Thyroid gland (tissue), 4 donors: ENCODE measurements around the gene CWC15. TPM values are rescaled to one million over a fixed set of nuclear protein-coding genes. Genes with fewer than 3 reads are reported as not detected.
"Not testable (repeated sequence)": the region's sequence is repeated elsewhere in the genome, so short reads cannot be mapped to it uniquely, and the experiment has no call there.

Experiments
- DNase-seq, 2 donors: peaks; one replicate each; pipeline ENCODE4 v3.0.0-alpha.2; 2019
- H3K27ac ChIP-seq, 3 donors: fragments of 200-600 bp; sonication (generic); 1 replicate in 2 of 3; 2 replicates in 1 of 3; pipeline ENCODE4 v1.5.1; 2016 to 2019; ENCODE audit warnings: mild to moderate bottlenecking in 1 of 3, moderate library complexity in 1 of 3
- H3K27me3 ChIP-seq: fragments of 200-600 bp; sonication (generic); one replicate; pipeline ENCODE4 v1.5.1; 2019
- H3K36me3 ChIP-seq, 2 donors: fragments of 200-600 bp; sonication (generic); one replicate each; pipeline ENCODE4 v1.5.1; 2016 to 2019
- H3K4me1 ChIP-seq, 2 donors: fragments of 200-600 bp; sonication (generic); one replicate each; pipeline ENCODE4 v1.5.1; 2017 to 2019
- H3K4me3 ChIP-seq, 3 donors: fragments of 200-600 bp; sonication (generic); replicated peaks in 1 of 3; 1 replicate in 2 of 3; 2 replicates in 1 of 3; pipeline ENCODE4 v1.5.1; 2016; ENCODE audit warnings: mild to moderate bottlenecking in 1 of 3
- H3K9me3 ChIP-seq: fragments of 200-600 bp; sonication (generic); one replicate; pipeline ENCODE4 v1.5.1; 2017
- POLR2A ChIP-seq, 2 donors: fragments of 450-650 bp; IDR thresholded peaks; one replicate each; pipeline ENCODE4 v1.6.1; 2017; ENCODE audit warnings: antibody characterized with exemption in 2 of 2, mild to moderate bottlenecking in 2 of 2, moderate library complexity in 1 of 2
- WGBS, 2 donors: methylation state at CpG; one replicate each; pipeline ENCODE4 v1.1.5; 2017; 5-methylcytosine and 5-hydroxymethylcytosine counted together
- intact Hi-C: fragments of 100-400 bp; cut with DNase I; formaldehyde crosslinking; loops from one replicate; pipeline ENCODE4 v1.15.1; 2023
- total RNA-seq, 4 donors: library from RNA; depleted of rRNA; stranded (reverse); fragments of >200 nt; gene quantifications; one replicate each; pipeline ENCODE4 v1.2.3, GENCODE V29; 2016
- TF ChIP-seq, protein P1 (sequence below), 6 experiments: fragments of 200-600 bp in 3 of 6; fragments of 450-650 bp in 3 of 6; sonication (generic) in 3 of 6; IDR thresholded peaks; one replicate each; pipeline ENCODE4 v1.5.1; 2016 to 2019; ENCODE audit warnings: antibody characterized with exemption in 6 of 6, mild to moderate bottlenecking in 2 of 6, inconsistent platforms in 1 of 6, moderate library complexity in 1 of 6

Gene CWC15
- 10 to 100 TPM; 25.7 to 61.6 (median 43.6) TPM for total RNA-seq

DNA sequence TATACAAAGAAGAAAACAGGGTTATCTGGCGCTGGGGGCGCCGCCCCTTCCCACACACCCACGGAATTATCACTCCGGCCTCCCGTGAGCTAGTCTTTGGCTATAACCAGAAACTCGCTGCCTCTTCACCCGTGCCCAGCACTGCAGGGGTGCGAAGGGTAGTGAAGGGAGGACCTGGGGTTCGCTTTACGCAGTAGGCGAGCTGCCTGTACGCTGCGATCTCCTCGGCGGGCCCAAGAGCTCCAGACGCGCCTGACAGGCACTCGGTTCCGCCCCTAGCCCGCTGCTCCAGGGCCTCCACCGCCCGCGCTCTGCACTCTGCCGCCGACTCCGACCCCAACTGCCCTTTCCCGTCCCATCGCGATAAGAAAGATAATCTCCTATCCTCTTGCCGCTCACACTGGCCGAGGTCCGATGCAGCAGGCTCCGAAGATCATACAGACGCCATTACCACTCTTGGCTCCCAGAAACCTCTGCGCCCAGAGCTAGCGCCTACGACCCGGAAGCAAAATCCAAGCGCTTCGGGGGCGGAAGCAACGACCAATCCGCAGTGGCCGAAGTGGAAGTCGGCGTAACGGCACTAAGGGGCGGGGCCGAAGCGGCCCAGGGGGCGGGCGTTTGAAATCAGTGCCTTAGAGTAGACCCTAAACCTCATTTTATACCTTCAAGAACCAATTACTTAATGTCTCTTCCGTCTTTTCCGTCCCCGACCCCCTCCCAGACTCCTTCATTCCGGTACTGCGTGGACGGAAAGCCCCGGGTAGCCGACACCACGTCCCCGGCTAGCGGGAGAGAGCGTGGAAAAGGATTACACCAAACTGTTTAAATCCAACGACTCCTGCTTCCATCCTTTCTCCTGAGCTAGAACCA lies at the start of gene CWC15, which contains the start of gene KDM4D:
CWC15 (minus strand) TSS at position 458 of the 870 bp plus-strand sequence. CDS start 1,371 bp downstream, outside the sequence.
KDM4D (plus strand) TSS at position 611 of the 870 bp plus-strand sequence. CDS start 23,664 bp downstream, outside the sequence.
- H3K36me3 ChIP-seq, result peaks cover 29 to 30% of the 10 kb centered on the region in 2 donors
- TF ChIP-seq, protein P1, sequence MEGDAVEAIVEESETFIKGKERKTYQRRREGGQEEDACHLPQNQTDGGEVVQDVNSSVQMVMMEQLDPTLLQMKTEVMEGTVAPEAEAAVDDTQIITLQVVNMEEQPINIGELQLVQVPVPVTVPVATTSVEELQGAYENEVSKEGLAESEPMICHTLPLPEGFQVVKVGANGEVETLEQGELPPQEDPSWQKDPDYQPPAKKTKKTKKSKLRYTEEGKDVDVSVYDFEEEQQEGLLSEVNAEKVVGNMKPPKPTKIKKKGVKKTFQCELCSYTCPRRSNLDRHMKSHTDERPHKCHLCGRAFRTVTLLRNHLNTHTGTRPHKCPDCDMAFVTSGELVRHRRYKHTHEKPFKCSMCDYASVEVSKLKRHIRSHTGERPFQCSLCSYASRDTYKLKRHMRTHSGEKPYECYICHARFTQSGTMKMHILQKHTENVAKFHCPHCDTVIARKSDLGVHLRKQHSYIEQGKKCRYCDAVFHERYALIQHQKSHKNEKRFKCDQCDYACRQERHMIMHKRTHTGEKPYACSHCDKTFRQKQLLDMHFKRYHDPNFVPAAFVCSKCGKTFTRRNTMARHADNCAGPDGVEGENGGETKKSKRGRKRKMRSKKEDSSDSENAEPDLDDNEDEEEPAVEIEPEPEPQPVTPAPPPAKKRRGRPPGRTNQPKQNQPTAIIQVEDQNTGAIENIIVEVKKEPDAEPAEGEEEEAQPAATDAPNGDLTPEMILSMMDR (IDR thresholded peaks at IDR 0.05), result no peak
- peak in 1 of 2 donors; percentile 76 for TF ChIP-seq POLR2A (IDR thresholded peaks at IDR 0.05)
- H3K9me3 ChIP-seq, result no peaks in the 10 kb centered on the region
- DNase-seq, result peak; percentile 94 to 96
- H3K4me3 ChIP-seq, result peak within 1 kb of the TSS; percentile 24 to 100 (median 73)
- H3K27me3 ChIP-seq, result no peaks in the 10 kb centered on the region
- H3K27ac ChIP-seq, result peak within 1 kb of the TSS; percentile 73 to 84 (median 76)
- 1% methylated on average over 32 to 65 of the region's 66 CpGs for WGBS, 2 donors
- peaks cover 7 to 9% of the 10 kb centered on the region in 2 donors for H3K4me1 ChIP-seq
- intact Hi-C loops, result loop anchor here (10.0 kb wide), 1 partner anchor 171 kb away; no protein-coding TSS in a partner anchor

GRCh38 chr11:95021468-95021867 lies 48.1 kb upstream of the CWC15 start:
- H3K4me1 ChIP-seq, DNase-seq, H3K36me3 ChIP-seq, H3K9me3 ChIP-seq, H3K4me3 ChIP-seq, H3K27me3 ChIP-seq, intact Hi-C loops, H3K27ac ChIP-seq: not testable (repeated sequence)
- 87 to 89% methylated on average over 5 of the region's 5 CpGs for WGBS, 2 donors

- intact Hi-C loops, result no loop called here
- no peak for DNase-seq
- no peaks in the 10 kb centered on the region for H3K27me3 ChIP-seq
- TF ChIP-seq POLR2A (IDR thresholded peaks at IDR 0.05), result no peak
- TF ChIP-seq, protein P1 (IDR thresholded peaks at IDR 0.05), result no peak
- H3K36me3 ChIP-seq, result no peaks in the 10 kb centered on the region
- H3K27ac ChIP-seq, result no peak overlapping the region
- 76 to 82% methylated on average over 2 of the region's 2 CpGs for WGBS, 2 donors
- no peaks in the 10 kb centered on the region for H3K4me1 ChIP-seq
- H3K9me3 ChIP-seq, result no peaks in the 10 kb centered on the region
- H3K4me3 ChIP-seq, result no peak overlapping the region
Observed at GRCh38 chr11:95016139-95016538, 42.8 kb upstream of the CWC15 start.

DNA sequence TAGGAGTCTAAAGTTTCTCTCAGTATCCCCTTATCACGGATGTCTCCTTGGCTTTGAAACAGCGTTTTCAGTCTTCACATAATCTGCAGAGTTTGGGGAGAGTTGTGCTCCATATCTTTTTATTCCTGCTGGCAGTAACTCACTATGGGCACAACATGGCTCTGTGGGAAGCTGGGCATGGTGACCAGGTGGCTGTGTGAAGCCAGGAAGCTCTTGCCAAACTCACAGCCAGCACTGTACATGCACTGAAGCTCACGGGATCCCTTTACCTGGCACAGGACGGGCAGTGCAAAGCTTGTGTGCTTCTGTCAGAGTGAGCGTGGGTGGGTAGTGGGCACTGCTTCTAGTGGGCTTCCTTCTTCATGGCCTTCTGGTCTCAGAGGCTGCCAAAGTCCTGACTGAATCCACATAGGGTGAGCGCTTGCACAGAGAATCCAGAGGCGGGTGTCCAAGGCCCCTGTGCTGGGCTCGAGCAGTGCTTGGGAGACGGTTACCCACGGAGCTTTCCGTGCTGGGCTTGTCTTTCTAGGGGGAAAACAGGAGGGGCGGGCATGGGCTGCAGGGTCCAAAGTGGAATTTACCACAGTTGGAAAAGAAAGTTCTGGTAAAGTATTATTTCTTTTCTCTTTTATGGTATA lies 40.9 kb upstream of the CWC15 start:
- WGBS, 2 donors, result 91 to 92% methylated on average over 10 to 12 of the region's 12 CpGs
- H3K36me3 ChIP-seq, result no peaks in the 10 kb centered on the region
- no peaks in the 10 kb centered on the region for H3K27me3 ChIP-seq
- no peak overlapping the region for H3K27ac ChIP-seq
- H3K4me1 ChIP-seq, result no peaks in the 10 kb centered on the region
- no peak for DNase-seq
- H3K9me3 ChIP-seq, result no peaks in the 10 kb centered on the region
- intact Hi-C loops, result no loop called here
- no peak for TF ChIP-seq POLR2A (IDR thresholded peaks at IDR 0.05)
- TF ChIP-seq, protein P1 (IDR thresholded peaks at IDR 0.05), result no peak
- no peak overlapping the region for H3K4me3 ChIP-seq

GRCh38 chr11:95011376-95011775 lies 38.0 kb upstream of the CWC15 start:
- no peaks in the 10 kb centered on the region for H3K4me1 ChIP-seq
- H3K36me3 ChIP-seq, result no peaks in the 10 kb centered on the region
- H3K9me3 ChIP-seq, result no peaks in the 10 kb centered on the region
- no peak overlapping the region for H3K27ac ChIP-seq
- intact Hi-C loops, result no loop called here
- no peak overlapping the region for H3K4me3 ChIP-seq
- TF ChIP-seq, protein P1 (IDR thresholded peaks at IDR 0.05), result no peak
- TF ChIP-seq POLR2A (IDR thresholded peaks at IDR 0.05), result no peak
- H3K27me3 ChIP-seq, result no peaks in the 10 kb centered on the region
- DNase-seq, result no peak
